Measurements from ENCODE around the gene FGGY.

Gene FGGY

GRCh38 chr1:59354709-59355337, 57.9 kb downstream of the FGGY start:
- H3K4me3 ChIP-seq (ENCODE audit: low read depth, low read length) = no peak overlapping the region
- DNase-seq (ENCODE audit: low read depth) = no peak
- TF ChIP-seq POLR2A (IDR thresholded peaks at IDR 0.05; ENCODE audit: extremely low read depth, insufficient read length) = no peak
- TF ChIP-seq MYC (IDR thresholded peaks at IDR 0.05; ENCODE audit: low read depth, low read length) = no peak
- no peak for TF ChIP-seq CTCF (IDR thresholded peaks at IDR 0.05; ENCODE audit: low read depth, low read length)
- TF ChIP-seq MAX (IDR thresholded peaks at IDR 0.05; ENCODE audit: low read depth, low read length) = no peak

- H3K4me3 ChIP-seq (ENCODE audit: low read depth, low read length) = no peak overlapping the region
- TF ChIP-seq MAX (IDR thresholded peaks at IDR 0.05; ENCODE audit: low read depth, low read length) = no peak
- no peak for TF ChIP-seq POLR2A (IDR thresholded peaks at IDR 0.05; ENCODE audit: extremely low read depth, insufficient read length)
- TF ChIP-seq MYC (IDR thresholded peaks at IDR 0.05; ENCODE audit: low read depth, low read length) = no peak
- no peak for TF ChIP-seq CTCF (IDR thresholded peaks at IDR 0.05; ENCODE audit: low read depth, low read length)
- DNase-seq (ENCODE audit: low read depth) = no peak
Observed at GRCh38 chr1:59355361-59355760, 58.5 kb downstream of the FGGY start.

- H3K4me3 ChIP-seq (ENCODE audit: low read depth, low read length) = no peak overlapping the region
- no peak for TF ChIP-seq CTCF (IDR thresholded peaks at IDR 0.05; ENCODE audit: low read depth, low read length)
- TF ChIP-seq MYC (IDR thresholded peaks at IDR 0.05; ENCODE audit: low read depth, low read length) = no peak
- no peak for TF ChIP-seq POLR2A (IDR thresholded peaks at IDR 0.05; ENCODE audit: extremely low read depth, insufficient read length)
- TF ChIP-seq MAX (IDR thresholded peaks at IDR 0.05; ENCODE audit: low read depth, low read length) = no peak
- DNase-seq (ENCODE audit: low read depth) = no peak
Observed at GRCh38 chr1:59356627-59357026, 59.7 kb downstream of the FGGY start.

GRCh38 chr1:59357645-59358320, 60.9 kb downstream of the FGGY start:
- DNase-seq (ENCODE audit: low read depth) = no peak
- no peak overlapping the region for H3K4me3 ChIP-seq (ENCODE audit: low read depth, low read length)
- TF ChIP-seq POLR2A (IDR thresholded peaks at IDR 0.05; ENCODE audit: extremely low read depth, insufficient read length) = no peak
- TF ChIP-seq MYC (IDR thresholded peaks at IDR 0.05; ENCODE audit: low read depth, low read length) = no peak
- TF ChIP-seq MAX (IDR thresholded peaks at IDR 0.05; ENCODE audit: low read depth, low read length) = no peak
- no peak for TF ChIP-seq CTCF (IDR thresholded peaks at IDR 0.05; ENCODE audit: low read depth, low read length)

GRCh38 chr1:59359325-59359724, 62.4 kb downstream of the FGGY start:
- H3K4me3 ChIP-seq (ENCODE audit: low read depth, low read length) = no peak overlapping the region
- TF ChIP-seq MYC (IDR thresholded peaks at IDR 0.05; ENCODE audit: low read depth, low read length) (no peak), POLR2A (IDR thresholded peaks at IDR 0.05; ENCODE audit: extremely low read depth, insufficient read length) (no peak), MAX (IDR thresholded peaks at IDR 0.05; ENCODE audit: low read depth, low read length) (no peak), CTCF (IDR thresholded peaks at IDR 0.05; ENCODE audit: low read depth, low read length) (no peak)
- DNase-seq (ENCODE audit: low read depth) = no peak
